OCI-LY3 (cell line): Measurements from ENCODE around the gene BCL6.
A peak's percentile ranks its signal among the peaks of the same experiment; 100 is the strongest.
"Not testable (repeated sequence)": the region's sequence is repeated elsewhere in the genome, so short reads cannot be mapped to it uniquely, and the experiment has no call there.

Experiments used
- H2AFZ ChIP-seq: fragments of 200-600, 300-600 bp; shearing (Covaris generic); 2 replicates; pipeline ENCODE4 v1.6.0; 2014; ENCODE audit warnings: antibody characterized with exemption, low read depth, low read length
- H3K27ac ChIP-seq: fragments of 200-600, 300-600 bp; sonication (generic); 2 replicates; pipeline ENCODE4 v1.5.1; 2014; ENCODE audit warnings: mild to moderate bottlenecking, low read length, moderate library complexity, mixed read lengths
- H3K27me3 ChIP-seq: fragments of 200-600, 300-600 bp; sonication (generic); 2 replicates; pipeline ENCODE4 v1.6.1; 2014; ENCODE audit warnings: low read depth, low read length, mixed read lengths
- H3K36me3 ChIP-seq: fragments of 200-600, 300-600 bp; sonication (generic); replicated peaks from 2 replicates; pipeline ENCODE3; 2014; ENCODE audit warnings: low read depth, low read length, mixed read lengths
- H3K4me1 ChIP-seq: fragments of 300-600, 200-600 bp; sonication (generic); 2 replicates; pipeline ENCODE4 v1.6.1; 2014; ENCODE audit warnings: low read length, mixed read lengths
- H3K4me2 ChIP-seq: fragments of 200-600, 300-600 bp; sonication (generic); 2 replicates; pipeline ENCODE4 v1.6.1; 2014; ENCODE audit warnings: low read length, mixed read lengths
- H3K4me3 ChIP-seq: fragments of 300-600, 200-600 bp; sonication (generic); 2 replicates; pipeline ENCODE4 v1.5.1; 2014; ENCODE audit warnings: antibody characterized with exemption, mild to moderate bottlenecking, low read length, moderate library complexity
- H3K79me2 ChIP-seq: fragments of 300-600, 200-600 bp; shearing (Covaris generic); 2 replicates; pipeline ENCODE4 v1.6.1; 2014; ENCODE audit warnings: mild to moderate bottlenecking, low read length, mixed read lengths
- H3K9ac ChIP-seq: fragments of 300-600, 200-600 bp; shearing (Covaris generic); 2 replicates; pipeline ENCODE4 v1.6.0; 2014; ENCODE audit warnings: mild to moderate bottlenecking, low read length, moderate library complexity
- H3K9me3 ChIP-seq: fragments of 200-600, 300-600 bp; shearing (Covaris generic); 2 replicates; pipeline ENCODE4 v1.6.1; 2014; ENCODE audit warnings: low read length, mixed read lengths; ENCODE audit not compliant: insufficient read depth
- H4K20me1 ChIP-seq: fragments of 200-600, 300-600 bp; sonication (generic); 2 replicates; pipeline ENCODE4 v1.6.1; 2016; ENCODE audit warnings: low read length, mixed read lengths; ENCODE audit not compliant: insufficient read depth
- EZH2phosphoT487 ChIP-seq: fragments of 200-600 bp; shearing (Covaris generic); IDR thresholded peaks from 2 replicates; pipeline ENCODE4 v1.6.1; 2018; ENCODE audit warnings: antibody characterized with exemption, mixed run types, low read depth
- TF ChIP-seq, protein P1 (sequence below): fragments of 200-600, 300-600 bp; sonication (generic); IDR thresholded peaks from 2 replicates; pipeline ENCODE4 v1.5.1; 2014; ENCODE audit warnings: antibody characterized with exemption, low read length, low read depth

The BCL6 gene

DNA sequence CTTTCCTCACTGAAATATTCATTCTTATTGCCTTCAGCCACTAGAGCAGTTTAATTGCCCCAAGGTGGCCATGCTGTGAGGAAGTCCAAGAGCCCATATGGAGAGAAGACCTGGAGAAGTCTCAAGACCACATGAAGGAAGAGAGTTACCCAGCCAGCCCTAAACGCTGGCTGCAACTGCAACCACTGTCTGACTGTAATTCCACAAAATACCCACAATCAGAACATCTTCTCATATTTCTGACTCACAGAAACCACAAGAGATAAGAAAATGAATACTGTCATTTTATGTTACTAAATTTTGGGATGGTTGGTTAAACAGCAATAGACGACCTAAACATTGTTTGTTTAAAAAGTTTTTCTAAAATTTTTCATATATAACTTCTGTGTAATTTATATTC is 60.4 kb downstream of the BCL6 start:
- TF ChIP-seq, protein P1, sequence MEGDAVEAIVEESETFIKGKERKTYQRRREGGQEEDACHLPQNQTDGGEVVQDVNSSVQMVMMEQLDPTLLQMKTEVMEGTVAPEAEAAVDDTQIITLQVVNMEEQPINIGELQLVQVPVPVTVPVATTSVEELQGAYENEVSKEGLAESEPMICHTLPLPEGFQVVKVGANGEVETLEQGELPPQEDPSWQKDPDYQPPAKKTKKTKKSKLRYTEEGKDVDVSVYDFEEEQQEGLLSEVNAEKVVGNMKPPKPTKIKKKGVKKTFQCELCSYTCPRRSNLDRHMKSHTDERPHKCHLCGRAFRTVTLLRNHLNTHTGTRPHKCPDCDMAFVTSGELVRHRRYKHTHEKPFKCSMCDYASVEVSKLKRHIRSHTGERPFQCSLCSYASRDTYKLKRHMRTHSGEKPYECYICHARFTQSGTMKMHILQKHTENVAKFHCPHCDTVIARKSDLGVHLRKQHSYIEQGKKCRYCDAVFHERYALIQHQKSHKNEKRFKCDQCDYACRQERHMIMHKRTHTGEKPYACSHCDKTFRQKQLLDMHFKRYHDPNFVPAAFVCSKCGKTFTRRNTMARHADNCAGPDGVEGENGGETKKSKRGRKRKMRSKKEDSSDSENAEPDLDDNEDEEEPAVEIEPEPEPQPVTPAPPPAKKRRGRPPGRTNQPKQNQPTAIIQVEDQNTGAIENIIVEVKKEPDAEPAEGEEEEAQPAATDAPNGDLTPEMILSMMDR, result no peak
- TF ChIP-seq EZH2phosphoT487, result no peak
- no peak overlapping the region for H3K4me3 ChIP-seq
- H3K9me3 ChIP-seq, result no peaks in the 10 kb centered on the region
- H2AFZ ChIP-seq, result no peak overlapping the region
- H3K27me3 ChIP-seq, result peaks cover 48% of the 10 kb centered on the region
- H3K79me2 ChIP-seq, result no peaks in the 10 kb centered on the region
- no peaks in the 10 kb centered on the region for H3K36me3 ChIP-seq
- H3K27ac ChIP-seq, result no peak overlapping the region
- no peak overlapping the region for H3K4me2 ChIP-seq
- peaks cover 6% of the 10 kb centered on the region for H3K4me1 ChIP-seq
- no peaks in the 10 kb centered on the region for H4K20me1 ChIP-seq
- H3K9ac ChIP-seq, result no peak overlapping the region

DNA sequence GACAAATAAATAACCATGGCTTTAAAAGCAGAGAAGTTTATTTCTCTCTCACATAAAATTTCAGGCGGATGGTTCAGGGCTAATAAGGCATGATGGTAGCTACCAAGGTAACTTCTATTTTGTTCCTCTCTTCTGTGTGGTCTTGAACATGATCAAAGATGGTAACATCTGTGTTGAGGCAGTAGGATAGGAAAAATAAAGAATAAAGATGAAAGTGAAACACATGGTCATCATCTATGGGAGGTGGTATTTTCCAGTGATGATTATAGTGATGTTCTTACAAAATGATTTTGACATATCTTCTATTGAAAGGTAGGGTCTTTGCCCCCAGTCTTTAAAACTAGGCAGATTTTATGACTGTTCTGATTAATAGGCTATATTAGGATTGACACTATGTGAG is 60.8 kb downstream of the BCL6 start:
- no peak overlapping the region for H3K4me2 ChIP-seq
- no peaks in the 10 kb centered on the region for H3K9me3 ChIP-seq
- H3K4me3 ChIP-seq, result no peak overlapping the region
- no peak for TF ChIP-seq EZH2phosphoT487
- TF ChIP-seq, protein P1, result no peak
- H4K20me1 ChIP-seq, result no peaks in the 10 kb centered on the region
- peaks cover 44% of the 10 kb centered on the region for H3K27me3 ChIP-seq
- H3K9ac ChIP-seq, result no peak overlapping the region
- no peak overlapping the region for H3K27ac ChIP-seq
- H2AFZ ChIP-seq, result no peak overlapping the region
- peaks cover 7% of the 10 kb centered on the region for H3K4me1 ChIP-seq
- no peaks in the 10 kb centered on the region for H3K36me3 ChIP-seq
- no peaks in the 10 kb centered on the region for H3K79me2 ChIP-seq

DNA sequence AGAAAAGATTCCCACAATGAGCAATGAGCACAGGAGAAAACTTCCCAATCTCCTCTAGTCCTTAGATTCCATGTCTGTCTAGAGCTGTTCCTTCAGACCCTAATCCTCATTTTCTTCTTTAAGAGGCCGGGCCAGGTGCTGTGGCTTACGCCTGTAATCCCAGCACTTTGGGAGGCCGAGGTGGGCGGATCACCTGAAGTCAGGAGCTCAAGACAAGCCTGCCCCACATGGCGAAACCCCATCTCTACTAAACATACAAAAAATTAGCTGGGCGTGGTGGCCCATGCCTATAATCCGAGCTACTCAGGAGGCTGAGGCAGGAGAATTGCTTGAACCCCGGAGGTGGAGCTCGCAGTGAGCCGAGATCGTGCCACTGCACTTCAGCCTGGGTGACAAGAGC is 63.5 kb downstream of the BCL6 start:
- H3K4me1 ChIP-seq, result peaks cover 12% of the 10 kb centered on the region
- not testable (repeated sequence) for H3K9ac ChIP-seq, H3K79me2 ChIP-seq, H3K36me3 ChIP-seq, H2AFZ ChIP-seq, H4K20me1 ChIP-seq, H3K4me3 ChIP-seq, H3K4me2 ChIP-seq, H3K9me3 ChIP-seq, H3K27ac ChIP-seq
- peaks cover 43% of the 10 kb centered on the region for H3K27me3 ChIP-seq

DNA sequence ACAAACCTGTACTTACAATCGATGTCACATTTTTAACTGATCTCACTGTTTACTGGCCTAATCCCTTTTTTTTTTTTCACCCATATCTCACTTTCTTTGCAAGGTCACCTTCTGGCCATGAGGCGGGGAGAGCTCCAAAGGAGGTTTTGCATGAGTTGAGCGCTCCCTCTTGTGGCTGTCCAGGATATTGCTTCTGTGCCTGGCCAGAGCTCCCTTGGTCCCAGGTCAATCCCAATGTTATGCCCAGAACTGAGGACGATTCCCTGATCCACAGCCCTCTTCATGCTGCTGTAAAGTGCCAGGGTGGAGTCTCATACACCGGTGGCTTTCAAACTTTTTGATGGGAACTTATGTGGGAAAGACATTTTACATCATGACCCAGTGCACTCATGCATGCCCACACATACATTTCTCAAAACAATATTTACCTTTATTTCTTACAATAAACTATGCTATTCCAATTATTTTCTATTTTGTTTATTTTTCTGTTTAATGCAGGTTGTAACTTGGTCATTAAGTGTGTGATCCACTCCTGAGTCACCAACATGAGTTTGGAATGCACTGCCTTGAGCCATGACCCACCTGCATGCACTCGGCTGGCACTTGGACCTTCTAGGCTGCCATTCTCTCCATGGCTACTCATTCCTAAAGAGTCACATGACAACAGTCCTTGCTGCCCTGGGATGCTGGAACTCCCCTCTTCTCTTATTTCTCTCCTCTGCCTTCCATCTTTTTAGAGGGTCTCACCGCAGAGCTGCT is 65.5 kb downstream of the BCL6 start:
- peak overlapping the region; percentile 51 for H3K4me2 ChIP-seq
- TF ChIP-seq, protein P1, result peak; percentile 95
- TF ChIP-seq EZH2phosphoT487, result no peak

More for the DNA sequence above, 65.5 kb downstream of the BCL6 start:
- Histone ChIP-seq H2AFZ (no peak overlapping the region), H3K4me1 (peaks cover 9% of the 10 kb centered on the region), H3K9ac (no peak overlapping the region), H3K79me2 (no peaks in the 10 kb centered on the region), H3K4me3 (no peak overlapping the region), H3K27me3 (peaks cover 51% of the 10 kb centered on the region), H3K27ac (no peak overlapping the region), H3K36me3 (no peaks in the 10 kb centered on the region), H3K9me3 (no peaks in the 10 kb centered on the region), H4K20me1 (no peaks in the 10 kb centered on the region)
